Type B pancreatic cell (in vitro differentiated cells): ENCODE measurements around the gene PCNT. TPM values are rescaled to one million over a fixed set of nuclear protein-coding genes. Genes with fewer than 3 reads are reported as not detected.

Experiments
- DNase-seq: peaks from one replicate; pipeline ENCODE4 v3.0.0; 2021; ENCODE audit warnings: mixed read lengths; ENCODE audit not compliant: unreplicated experiment; ENCODE audit errors: extremely low spot score
- H3K27ac Mint-ChIP-seq: 2 replicates; pipeline ENCODE4 v1.8.0; 2021; ENCODE audit warnings: mild to moderate bottlenecking, mixed read lengths
- H3K27me3 Mint-ChIP-seq: 2 replicates; pipeline ENCODE4 v1.8.0; 2021; ENCODE audit warnings: mixed read lengths
- H3K36me3 Mint-ChIP-seq: 2 replicates; pipeline ENCODE4 v1.8.0; 2021; ENCODE audit warnings: mixed read lengths
- H3K4me1 Mint-ChIP-seq: one replicate; pipeline ENCODE4 v1.8.0; 2021; ENCODE audit warnings: mixed read lengths; ENCODE audit not compliant: unreplicated experiment
- H3K4me3 Mint-ChIP-seq: 2 replicates; pipeline ENCODE4 v1.8.0; 2021; ENCODE audit warnings: mild to moderate bottlenecking, mixed read lengths
- H3K9me3 Mint-ChIP-seq: 2 replicates; pipeline ENCODE4 v1.8.0; 2021; ENCODE audit warnings: mixed read lengths
- CTCF ChIP-seq: fragments of 200-600 bp; sonication (generic); conservative IDR thresholded peaks from 2 replicates; pipeline ENCODE4 v1.5.0; 2021; ENCODE audit warnings: antibody characterized with exemption, mild to moderate bottlenecking
- total RNA-seq: library from RNA; stranded (reverse); gene quantifications from 2 replicates; pipeline ENCODE4 v1.2.1, GENCODE V29; 2021; ENCODE audit warnings: low replicate concordance

The PCNT gene
- total RNA-seq, 1 donor from 2014 or later: 50.3 TPM

- Mint-ChIP-seq H3K27ac (no peak overlapping the region), H3K9me3 (no peaks in the 10 kb centered on the region), H3K4me1 (no peaks in the 10 kb centered on the region), H3K27me3 (no peaks in the 10 kb centered on the region), H3K4me3 (no peak overlapping the region), H3K36me3 (peaks cover 12% of the 10 kb centered on the region)
- DNase-seq: no peak
- no peak for TF ChIP-seq CTCF
These were observed 30.6 kb downstream of the PCNT start for GRCh38 chr21:46354518-46354917.

DNA sequence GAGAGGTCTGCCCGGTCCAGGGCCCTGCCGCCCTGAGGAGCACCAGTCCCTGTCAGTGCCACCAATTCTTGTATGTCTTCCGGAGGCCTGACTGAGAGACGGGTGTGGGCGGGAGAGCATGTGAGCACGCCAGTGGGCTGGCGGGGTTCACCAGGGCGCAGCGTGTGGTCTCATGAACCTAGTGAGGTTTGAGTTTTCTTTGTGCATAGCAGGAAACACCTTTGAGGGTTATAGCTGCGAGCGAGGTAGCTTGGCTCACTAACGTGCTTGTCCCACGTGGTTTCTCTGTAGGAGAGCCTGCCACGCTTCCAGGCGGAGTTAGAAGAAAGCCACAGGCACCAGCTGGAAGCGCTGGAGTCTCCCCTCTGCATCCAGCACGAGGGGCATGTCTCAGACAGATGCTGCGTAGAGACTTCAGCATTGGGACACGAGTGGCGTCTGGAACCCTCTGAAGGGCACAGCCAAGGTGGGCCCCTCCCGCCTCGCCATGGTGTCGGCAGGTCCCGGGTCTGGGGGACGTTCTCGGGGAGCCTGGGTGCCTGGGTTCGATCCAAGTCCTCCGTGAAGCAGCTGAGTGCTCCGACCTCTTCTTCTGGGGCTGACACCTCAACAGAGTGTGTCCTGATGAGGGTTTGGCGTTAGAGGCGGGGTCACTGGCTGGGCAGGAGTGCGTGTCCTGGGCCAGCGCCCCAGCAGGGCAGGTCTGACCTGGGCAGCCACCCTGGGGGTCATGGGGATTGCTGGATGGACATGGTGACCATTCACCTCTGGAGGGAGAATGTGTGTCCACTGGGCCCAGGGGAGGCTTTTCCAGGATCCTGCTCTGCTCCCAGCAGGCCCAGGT lies 31.4 kb downstream of the PCNT start:
- TF ChIP-seq CTCF: no peak
- Mint-ChIP-seq H3K9me3 (no peaks in the 10 kb centered on the region), H3K27me3 (no peaks in the 10 kb centered on the region), H3K4me3 (no peak overlapping the region), H3K4me1 (no peaks in the 10 kb centered on the region), H3K27ac (no peak overlapping the region), H3K36me3 (peaks cover 12% of the 10 kb centered on the region)
- DNase-seq: no peak

GRCh38 chr21:46356005-46356338 lies 32.0 kb downstream of the PCNT start:
- H3K27ac Mint-ChIP-seq: no peak overlapping the region
- H3K27me3 Mint-ChIP-seq: no peaks in the 10 kb centered on the region
- no peak overlapping the region for H3K4me3 Mint-ChIP-seq
- peaks cover 17% of the 10 kb centered on the region for H3K36me3 Mint-ChIP-seq
- DNase-seq: no peak
- TF ChIP-seq CTCF: no peak
- no peaks in the 10 kb centered on the region for H3K4me1 Mint-ChIP-seq
- no peaks in the 10 kb centered on the region for H3K9me3 Mint-ChIP-seq

- TF ChIP-seq CTCF: no peak
- no peak overlapping the region for H3K4me3 Mint-ChIP-seq
These were observed 32.8 kb downstream of the PCNT start for GRCh38 chr21:46356494-46357334.

GRCh38 chr21:46357335-46357604 lies 33.3 kb downstream of the PCNT start:
- Mint-ChIP-seq H3K27ac (no peak overlapping the region), H3K4me3 (no peak overlapping the region), H3K4me1 (peaks cover 6% of the 10 kb centered on the region), H3K9me3 (no peaks in the 10 kb centered on the region), H3K27me3 (no peaks in the 10 kb centered on the region), H3K36me3 (peaks cover 19% of the 10 kb centered on the region)
- TF ChIP-seq CTCF: no peak
- no peak for DNase-seq

More at GRCh38 chr21:46356494-46357334, 32.8 kb downstream of the PCNT start:
- DNase-seq: no peak
- Mint-ChIP-seq H3K4me1 (peaks cover 4% of the 10 kb centered on the region), H3K36me3 (peaks cover 16% of the 10 kb centered on the region), H3K27ac (no peak overlapping the region), H3K27me3 (no peaks in the 10 kb centered on the region), H3K9me3 (no peaks in the 10 kb centered on the region)
